NCI-H187 (cell line): ENCODE measurements around the gene KRTAP5-3.
"Not testable (repeated sequence)": the region's sequence is repeated elsewhere in the genome, so short reads cannot be mapped to it uniquely, and the experiment has no call there.

Experiments
- DNase-seq, 2 experiments: peaks; one replicate each; lab custom pipeline; 2025; lab: John Stamatoyannopoulos, UW

KRTAP5-3 gene

DNA sequence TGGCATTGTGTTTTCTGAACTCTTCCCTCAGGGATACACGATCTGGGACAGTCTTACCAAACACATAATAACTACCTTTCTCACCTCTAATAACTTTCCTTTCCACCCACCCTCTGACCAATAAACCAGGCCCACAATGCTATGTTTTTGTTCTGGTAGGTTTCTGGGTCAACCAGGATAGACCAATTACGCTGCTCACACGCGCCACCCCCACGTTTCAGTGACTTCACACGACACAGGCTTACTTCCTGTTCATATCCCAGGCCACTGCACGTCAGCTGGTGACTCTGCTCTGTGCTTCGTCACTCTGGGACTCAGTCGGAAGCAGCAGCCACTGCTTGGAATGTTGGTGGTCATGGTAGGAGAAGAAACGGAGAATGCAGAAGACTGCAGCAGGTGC is 11.2 kb upstream of the KRTAP5-3 start:
- no peak for DNase-seq

DNA sequence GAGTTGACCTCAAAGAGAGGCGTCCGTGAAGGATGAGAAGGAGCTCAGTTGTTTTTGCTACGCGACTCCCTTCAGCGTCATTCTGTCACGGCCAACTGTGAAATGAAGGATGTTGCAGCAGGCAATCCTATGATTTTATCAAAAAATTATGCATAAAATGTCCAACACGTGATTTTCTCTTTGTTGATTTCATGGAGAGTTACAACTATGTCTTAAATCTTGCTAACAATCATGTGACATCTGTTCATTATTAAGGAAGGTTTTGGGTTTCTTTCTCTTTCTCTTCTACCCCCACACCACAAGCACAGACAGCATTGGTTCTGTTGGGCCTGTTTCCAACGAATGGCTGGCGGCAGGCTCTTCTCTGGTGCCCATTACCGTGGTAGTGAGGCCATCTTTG is 10.0 kb upstream of the KRTAP5-3 start:
- no peak for DNase-seq

DNA sequence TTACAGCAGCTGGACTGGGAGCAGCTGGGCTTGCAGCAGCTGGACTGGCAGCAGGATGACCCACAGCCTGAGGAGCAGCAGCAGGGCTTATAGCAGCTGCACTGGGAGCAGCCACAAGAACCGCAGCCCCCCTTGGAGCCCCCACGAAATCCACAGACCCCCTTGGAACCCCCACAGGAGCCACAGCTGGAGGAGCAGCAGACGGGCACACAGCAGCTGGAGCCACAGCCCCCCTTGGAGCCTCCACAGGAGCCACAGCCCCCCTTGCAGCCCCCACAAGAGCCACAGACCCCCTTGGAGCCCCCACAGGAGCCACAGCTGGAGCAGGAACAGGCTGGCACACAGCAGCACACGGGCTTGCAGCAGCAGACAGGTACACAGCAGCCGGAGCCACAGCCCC is 362 bp downstream of the KRTAP5-3 start:
- not testable (repeated sequence) for DNase-seq

DNA sequence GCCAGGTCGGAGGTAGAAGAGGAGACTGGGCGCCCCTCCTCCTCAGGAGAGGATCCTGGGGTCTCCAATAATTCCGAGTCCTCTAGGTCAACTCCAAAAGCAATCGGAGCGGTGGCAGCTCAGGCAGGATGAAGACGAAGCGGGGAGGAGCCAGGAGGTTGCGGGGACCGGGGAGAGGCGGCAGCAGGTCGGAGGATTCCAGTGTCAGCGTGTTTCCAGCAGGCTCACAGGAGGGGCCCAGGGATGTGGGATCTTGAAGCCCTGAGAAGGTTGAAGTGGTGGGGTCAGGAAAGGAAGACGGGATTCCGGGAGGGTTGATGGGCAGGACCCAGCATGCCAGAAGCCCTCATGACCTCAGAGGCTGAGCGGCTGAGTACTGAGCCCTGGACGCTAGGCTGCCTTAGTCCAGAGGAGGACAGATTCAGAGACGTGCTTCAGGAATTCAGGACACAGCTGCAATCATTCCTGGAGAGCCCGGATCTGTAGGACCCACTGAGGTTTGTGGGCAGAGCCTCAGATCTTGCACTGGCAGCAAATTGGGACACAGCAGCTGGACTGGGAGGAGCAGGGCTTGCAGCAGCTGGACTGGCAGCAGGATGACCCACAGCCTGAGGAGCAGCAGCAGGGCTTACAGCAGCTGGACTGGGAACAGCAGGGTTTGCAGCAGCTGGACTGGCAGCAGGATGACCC is 962 bp downstream of the KRTAP5-3 start:
- not testable (repeated sequence) for DNase-seq

DNA sequence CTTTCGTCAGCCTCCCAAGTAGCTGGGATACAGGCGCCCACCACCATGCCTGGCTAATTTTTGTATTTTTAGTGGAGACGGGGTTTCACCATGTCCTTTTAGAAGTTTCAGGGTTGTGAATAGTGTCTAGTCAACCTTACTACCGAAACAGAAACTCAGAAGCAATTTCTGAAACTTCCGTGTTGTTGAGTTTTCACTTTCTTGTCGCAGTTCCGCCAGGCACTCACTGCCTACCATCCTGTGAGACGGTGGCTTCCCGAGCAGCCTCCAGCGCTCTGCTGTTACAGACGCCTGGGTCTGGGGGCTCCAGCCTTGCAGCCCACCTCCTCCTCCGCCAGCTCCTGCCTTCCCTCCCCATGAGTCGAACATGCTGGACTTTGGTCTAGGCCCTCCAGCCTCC is 2.3 kb downstream of the KRTAP5-3 start:
- DNase-seq = not testable (repeated sequence)

DNA sequence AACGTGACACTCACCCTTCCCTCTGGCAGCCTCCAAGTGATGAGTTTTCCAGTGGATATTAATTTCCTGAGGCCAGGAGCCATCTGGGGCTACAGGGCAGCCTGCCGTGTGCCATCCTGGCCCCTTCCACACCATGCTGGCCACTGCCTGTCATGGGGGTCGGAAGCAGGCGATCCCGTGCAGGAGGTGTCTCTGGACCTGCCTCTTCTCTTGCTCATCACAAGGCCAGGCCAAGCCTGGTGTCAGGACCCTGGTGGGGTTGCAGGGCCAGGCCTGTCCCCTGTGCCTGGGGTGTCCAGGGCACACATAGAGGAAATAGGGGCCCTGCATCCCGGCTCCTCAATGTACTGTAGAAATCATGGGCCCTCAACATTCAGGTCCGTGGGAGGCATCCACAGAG is 3.6 kb downstream of the KRTAP5-3 start:
- no peak for DNase-seq

DNA sequence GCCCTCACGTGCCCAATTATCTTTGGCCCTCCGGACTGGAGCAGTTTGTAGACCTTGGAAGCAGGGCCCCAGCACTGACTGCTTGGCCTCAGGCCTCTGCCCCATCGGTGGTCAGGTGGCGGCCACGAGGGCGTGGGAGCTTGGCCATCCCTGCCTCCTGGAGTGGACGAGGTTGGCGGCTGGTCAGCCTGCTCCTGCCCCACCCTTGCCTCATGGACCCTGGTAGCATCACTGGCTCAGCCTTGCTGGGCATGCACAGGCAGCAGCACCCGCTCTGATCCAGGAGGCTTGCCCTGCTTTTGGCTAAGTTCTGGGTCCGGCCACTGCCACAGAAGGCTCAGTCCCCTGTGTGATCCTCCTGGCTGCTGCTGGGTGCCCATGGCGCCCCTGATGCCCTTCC is 4.1 kb downstream of the KRTAP5-3 start:
- DNase-seq = no peak

DNA sequence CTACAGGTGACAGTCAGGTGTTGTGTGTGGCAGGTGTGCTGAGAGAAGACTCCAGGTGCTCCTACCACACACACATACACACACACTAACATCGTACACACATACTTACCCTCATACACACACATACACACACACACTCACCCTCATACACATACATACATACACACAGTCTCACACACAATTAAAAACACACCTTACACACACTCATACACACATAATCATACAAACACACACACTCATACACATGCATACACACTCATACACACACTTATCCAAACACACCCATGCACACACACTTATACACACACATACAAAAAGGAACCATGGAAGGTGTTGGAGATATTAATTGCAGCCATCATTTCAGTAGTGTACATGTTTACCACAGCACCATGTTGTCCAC is 4.6 kb downstream of the KRTAP5-3 start:
- DNase-seq = no peak

DNA sequence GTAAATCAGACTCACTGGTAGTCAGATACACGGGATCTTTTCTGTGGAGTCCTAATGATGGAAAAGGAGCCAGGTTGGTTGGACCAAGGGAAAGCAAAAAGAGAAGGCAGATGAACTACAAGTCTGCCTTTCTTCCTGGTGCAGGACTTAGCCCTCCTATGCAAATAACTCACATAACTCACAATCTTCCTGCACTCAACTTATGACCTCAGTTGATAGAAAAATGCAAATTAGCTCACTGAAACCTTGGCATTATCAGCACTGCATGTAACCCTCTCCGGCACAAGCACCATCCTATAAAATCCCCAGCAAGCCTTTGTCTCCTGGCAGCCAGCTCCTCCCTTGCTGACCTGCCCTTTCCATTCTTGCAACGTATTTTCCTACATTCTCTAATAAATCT is 6.6 kb downstream of the KRTAP5-3 start:
- DNase-seq = not testable (repeated sequence)

DNA sequence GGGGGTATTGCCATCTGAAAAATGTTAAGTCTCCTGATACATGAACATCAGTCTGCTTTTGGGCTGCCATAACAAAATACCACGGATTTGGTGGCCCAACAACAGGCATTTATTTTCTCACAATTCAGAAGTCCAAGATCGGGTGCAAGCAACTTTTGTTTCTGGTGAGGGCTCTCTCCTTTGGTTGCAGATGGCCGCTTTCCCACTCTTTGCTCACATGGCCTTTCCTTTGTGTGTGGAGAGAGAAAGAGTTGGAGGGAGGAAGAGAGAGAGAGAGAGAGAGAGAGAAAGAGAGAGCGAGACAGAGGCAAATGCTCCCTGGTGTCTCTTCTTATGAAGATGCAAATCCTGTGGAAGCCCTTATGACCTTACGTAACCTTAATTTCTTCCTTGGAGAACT is 7.6 kb downstream of the KRTAP5-3 start:
- no peak for DNase-seq

DNA sequence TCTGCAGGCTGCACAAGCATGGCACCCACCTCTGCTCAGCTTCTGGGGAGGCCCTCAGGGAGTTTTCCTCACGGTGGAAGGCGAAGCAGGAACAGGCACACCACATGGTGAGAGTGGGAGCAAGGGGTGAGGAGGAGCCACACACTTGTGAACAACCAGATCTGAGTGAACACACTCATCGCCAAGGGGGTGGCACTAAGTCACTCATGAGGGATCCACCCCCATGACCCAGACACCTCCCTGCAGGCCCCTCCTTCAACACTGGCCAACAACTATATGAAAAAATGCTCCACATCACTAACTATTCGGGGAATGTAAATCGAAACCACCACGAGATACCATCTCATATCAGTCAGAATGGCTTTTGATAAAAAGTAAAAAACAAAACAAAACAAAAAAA is 9.4 kb downstream of the KRTAP5-3 start:
- DNase-seq = no peak

DNA sequence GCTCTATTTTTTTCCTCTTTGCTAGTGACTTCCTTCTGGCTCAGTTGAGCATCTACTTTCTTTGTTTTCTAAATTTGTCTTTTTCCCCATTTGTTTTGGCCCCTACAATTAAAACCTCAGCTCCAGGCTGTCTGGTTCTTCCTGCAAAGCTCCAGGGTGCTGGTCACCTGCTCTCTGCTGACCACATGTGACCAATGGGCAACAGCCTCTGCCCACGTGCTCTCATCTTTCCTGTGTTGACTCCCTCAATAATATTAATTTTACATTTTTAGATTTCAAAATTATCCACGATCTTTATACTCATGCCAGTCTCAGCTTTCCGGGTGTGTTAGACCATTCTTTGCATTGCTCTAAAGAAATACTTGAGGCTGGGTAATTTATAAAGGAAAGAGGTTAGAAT is 9.9 kb downstream of the KRTAP5-3 start:
- DNase-seq = not testable (repeated sequence)

DNA sequence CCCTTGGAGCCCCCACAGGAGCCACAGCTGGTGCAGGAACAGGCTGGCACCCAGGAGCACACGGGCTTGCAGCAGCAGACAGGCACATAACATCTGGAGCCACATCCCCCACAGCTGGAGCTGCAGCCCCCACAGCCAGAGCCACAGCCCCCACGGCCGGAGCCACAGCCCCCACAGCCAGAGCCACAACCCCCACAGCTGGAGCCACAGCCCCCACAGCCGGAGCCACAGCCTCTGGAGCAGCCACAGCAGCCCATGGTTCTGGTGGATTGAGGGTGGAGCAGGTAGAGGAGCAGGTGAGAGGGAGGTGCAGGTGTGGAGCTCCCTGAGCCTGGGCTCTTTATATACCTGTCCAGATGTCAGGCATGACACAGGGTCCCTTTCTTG is 10.3 kb downstream of the KRTAP5-3 start, which contains the start of gene KRTAP5-2:
Gene KRTAP5-2 (minus strand): TSS at position 301 of the 387 bp plus-strand sequence. CDS start 44 bp downstream, at position 257.
- DNase-seq = no peak

DNA sequence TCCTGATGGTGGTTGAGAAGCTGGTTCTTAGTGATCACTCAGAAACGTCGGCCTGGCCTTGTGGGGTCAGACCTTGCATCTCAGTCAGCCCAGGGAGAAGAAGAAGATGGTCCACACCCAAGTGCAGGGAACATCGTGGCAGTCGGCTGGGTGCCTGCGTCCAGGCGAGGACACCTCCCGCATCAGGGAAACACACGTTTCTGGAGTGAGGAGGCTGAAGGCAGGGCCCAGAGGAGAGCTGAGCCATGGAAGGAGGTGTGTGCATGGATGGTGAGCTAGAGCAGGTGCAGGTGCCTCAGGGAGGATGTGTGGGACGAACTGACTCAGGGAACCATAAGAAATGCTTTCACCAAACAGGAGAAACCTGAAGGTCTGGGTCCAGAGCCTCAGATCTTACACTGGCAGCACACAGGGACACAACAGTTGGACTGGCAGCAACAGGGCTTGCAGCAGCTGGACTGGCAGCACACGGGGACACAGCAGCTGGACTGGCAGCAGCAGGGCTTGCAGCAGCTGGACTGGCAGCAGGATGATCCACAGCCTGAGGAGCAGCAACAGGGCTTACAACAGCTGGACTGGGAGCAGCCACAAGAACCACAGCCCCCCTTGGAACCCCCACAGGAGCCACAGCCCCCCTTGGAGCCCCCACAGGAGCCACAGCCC is 10.8 kb downstream of the KRTAP5-3 start:
- no peak for DNase-seq

DNA sequence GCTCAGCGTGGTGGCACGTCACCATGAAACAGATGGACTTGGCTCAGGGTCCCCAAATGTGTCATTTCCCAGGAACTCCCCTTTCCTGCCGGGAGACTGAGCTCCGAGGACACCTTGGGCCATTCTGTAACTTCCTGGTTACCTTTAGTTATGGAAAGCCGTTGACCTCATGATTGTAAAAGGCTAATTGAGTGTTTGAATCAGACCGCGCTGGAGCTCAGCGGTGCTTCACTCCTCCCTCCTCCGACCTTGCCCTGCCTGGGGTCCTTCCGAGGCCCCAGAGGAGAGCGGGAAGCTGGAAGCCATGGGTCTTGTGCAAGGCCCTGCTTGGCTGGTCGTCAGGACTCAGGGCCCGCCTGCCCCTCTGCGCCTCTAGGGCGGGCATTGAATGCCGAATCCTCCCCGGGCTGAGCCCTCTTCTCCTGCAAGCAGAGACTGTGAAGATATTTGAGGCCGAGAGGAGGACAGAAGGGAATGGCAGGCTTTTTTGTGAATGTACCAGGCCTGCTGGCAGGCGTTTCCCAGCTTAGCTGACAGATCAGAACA is 11.6 kb downstream of the KRTAP5-3 start:
- DNase-seq = not testable (repeated sequence)

DNA sequence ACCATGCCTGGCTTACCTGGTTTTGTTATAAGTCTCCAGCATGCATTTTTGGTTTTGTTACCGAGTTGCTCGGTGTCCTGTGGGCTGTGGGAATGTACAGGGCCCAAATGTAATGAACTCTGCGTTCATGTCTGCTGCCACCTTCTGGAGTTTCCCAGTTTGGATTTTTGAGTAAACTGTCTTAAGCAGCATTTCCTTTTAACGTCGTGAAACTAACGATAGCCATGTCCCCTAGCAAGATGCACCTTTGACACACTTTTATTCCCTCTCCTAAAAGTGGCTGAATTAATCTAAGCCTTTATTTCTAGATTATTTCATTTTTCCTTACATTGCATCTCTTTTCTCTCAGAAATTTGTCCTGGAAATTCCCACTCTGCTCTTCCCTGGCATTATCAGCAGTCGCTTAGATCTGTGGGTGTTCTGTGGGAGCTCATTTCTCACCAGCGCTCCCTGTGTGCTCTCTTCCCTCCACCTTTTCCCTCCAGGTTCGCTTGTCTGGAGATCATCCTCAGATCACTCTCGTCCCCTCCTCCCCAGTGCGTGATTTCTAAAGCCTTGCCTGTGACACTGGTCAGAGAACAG is 12.2 kb downstream of the KRTAP5-3 start:
- DNase-seq = not testable (repeated sequence)

DNA sequence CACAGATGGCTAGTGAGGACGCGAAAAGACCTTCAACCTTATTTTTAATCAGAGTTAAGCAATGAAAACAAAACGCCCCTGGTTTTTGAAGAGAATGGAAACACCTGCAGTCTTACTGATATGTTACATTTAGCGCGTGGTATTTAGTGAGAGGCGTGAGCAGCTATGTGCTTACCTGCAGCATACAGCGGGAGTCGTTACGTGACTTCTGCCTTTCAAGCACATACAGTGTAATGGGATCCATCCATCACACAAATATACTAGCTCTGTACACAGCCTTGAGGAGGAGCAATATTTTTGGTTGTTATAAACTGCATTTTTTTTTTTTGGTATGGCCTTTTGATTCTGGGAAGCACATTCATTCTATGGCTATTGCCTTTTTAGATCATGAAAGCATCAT is 15.6 kb downstream of the KRTAP5-3 start:
- no peak for DNase-seq

DNA sequence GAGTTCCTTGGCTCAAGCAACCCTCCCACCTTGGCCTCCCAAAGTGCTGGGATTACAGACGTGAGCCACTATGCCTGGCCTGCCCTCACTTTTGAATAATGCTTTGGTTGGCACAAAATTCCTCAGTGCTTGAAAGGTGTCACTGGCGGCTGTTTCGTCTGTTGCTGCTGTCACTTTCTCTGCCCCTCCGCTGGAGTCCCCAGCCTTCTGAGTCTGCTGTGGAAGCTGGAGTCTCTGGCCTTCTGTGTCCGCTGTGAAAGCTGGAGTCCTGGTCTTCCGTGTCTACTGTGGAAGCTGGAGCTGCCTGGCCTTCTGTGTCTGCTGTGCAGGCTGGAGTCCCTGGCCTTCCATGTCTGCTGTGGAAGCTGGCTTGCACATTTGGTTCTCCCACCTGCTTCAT is 18.3 kb downstream of the KRTAP5-3 start:
- no peak for DNase-seq

DNA sequence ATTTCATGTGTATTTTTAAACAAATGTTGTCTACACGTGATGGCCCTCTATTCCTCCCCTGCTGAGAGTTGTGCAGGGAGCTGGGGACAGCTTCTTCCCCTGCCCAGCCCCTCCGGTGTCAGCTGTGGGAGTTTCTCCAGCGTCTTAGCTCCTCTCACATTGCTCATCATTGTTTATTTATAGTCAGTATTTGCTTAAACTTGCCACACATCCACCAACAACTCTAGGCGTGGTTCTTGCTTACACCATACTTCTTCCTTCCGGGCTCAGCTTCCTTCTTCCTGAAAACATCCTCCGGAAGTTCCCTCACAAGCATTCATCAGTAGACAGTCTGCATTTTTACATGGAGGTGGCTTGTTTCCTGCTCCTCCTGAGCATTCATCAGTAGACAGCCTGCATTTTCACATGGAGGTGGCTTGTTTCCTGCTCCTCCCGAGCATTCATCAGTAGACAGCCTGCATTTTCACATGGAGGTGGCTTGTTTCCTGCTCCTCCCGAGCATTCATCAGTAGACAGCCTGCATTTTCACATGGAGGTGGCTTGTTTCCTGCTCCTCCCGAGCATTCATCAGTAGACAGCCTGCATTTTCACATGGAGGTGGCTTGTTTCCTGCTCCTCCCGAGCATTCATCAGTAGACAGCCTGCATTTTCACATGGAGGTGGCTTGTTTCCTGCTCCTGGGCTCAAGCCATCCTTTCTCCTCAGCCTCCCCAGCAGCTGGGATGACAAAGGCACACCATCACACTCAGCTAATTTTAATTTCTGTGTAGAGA is 18.9 kb downstream of the KRTAP5-3 start:
- DNase-seq = not testable (repeated sequence)

DNA sequence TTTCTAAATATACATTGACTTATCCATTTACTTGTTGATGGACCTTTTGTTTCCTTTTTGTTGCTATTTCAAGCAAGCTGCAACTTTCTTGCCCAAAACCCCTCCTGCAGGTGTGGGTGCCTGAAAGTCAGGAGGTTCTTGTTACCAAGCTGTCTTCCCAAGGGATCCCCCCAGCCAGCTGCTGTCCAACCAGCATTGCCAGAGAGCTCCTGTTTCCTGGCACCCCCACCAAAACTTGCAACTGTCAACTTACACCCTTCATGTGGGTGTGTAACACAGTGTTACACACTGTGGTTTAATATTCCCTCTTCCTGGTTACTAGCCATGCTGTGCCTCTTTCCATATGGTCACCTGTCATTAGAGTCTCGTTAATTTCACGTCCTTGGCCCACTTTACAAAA is 21.6 kb downstream of the KRTAP5-3 start:
- no peak for DNase-seq

DNA sequence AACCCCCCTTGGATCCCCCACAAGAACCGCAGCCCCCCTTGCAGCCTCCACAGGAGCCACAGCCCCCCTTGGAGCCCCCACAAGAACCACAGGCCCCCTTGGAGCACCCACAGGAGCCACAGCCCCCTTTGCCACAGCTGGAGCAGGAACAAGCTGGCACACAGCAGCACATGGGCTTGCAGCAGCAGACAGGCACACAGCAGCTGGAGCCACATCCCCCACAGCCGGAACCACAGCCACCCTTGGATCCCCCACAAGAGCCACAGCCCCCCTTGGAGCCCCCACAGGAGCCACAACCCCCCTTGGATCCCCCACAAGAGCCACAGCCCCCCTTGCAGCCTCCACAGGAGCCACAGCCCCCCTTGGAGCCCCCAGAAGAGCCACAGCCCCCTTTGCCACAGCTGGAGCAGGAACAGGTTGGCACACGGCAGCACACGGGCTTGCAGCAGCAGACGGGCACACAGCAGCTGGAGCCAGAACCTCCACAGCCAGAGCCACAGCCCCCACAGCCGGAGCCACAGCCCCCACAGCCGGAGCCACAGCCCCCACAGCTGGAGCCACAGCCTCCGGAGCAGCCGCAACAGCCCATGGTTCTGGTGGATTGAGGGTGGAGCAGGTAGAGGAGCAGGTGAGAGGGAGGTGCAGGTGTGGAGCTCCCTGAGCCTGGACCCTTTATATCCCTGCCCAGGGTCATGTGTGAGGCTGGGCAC is 23.4 kb downstream of the KRTAP5-3 start, which contains the start of gene KRTAP5-1:
Gene KRTAP5-1 (minus strand): TSS at position 623 of the 710 bp plus-strand sequence. CDS start 34 bp downstream, at position 589.
- not testable (repeated sequence) for DNase-seq
